BJ (cell line): ENCODE data around the gene RRP9. TPM values are rescaled to one million over a fixed set of nuclear protein-coding genes. Genes with fewer than 3 reads are reported as not detected.
"Not testable (repeated sequence)": the region's sequence is repeated elsewhere in the genome, so short reads cannot be mapped to it uniquely, and the experiment has no call there.

Experiments used
- CTCF ChIA-PET: fragments of 350-600 bp; formaldehyde crosslinking; extraction: SDS; loops from one replicate; lab custom pipeline; 2021; ENCODE audit warnings: antibody characterized with exemption, inconsistent platforms; lab: Yijun Ruan, JAX
- POLR2A ChIA-PET: fragments of 300-600 bp; sonication (Branson Sonifier 250); formaldehyde crosslinking; extraction: SDS; loops from one replicate; lab custom pipeline; 2021; ENCODE audit warnings: antibody characterized with exemption; lab: Charles Lee
- DNase-seq: peaks from one replicate; pipeline ENCODE4 v3.0.0-alpha.2; 2011; ENCODE audit warnings: low read depth
- H3K27me3 ChIP-seq: 2 replicates; pipeline ENCODE4 v1.6.0; 2011; ENCODE audit warnings: low read length; ENCODE audit not compliant: control insufficient read depth, insufficient read depth
- H3K36me3 ChIP-seq: 2 replicates; pipeline ENCODE4 v1.5.1; 2011; ENCODE audit warnings: low read length; ENCODE audit not compliant: control insufficient read depth, insufficient read depth
- H3K4me3 ChIP-seq: 2 replicates; pipeline ENCODE4 v1.5.1; 2011; ENCODE audit warnings: low read depth, mild to moderate bottlenecking, control low read depth, low read length
- CTCF ChIP-seq: IDR thresholded peaks from 2 replicates; pipeline ENCODE4 v1.5.1; 2011; ENCODE audit warnings: low read depth, mild to moderate bottlenecking, control low read depth, inconsistent platforms, low read length, moderate library complexity; ENCODE audit not compliant: insufficient read depth
- polyA plus RNA-seq: library from polyadenylated mRNA; depleted of rRNA; stranded (reverse); fragments of >200 nt; gene quantifications from 2 replicates; pipeline ENCODE4 v1.2.3, GENCODE V29; 2011

The RRP9 gene
- polyA plus RNA-seq, 1 experiment, result 23.4 TPM

GRCh38 chr3:51927061-51927977 lies 14.4 kb downstream of the RRP9 start:
- Histone ChIP-seq H3K27me3 (no peaks in the 10 kb centered on the region), H3K36me3 (no peaks in the 10 kb centered on the region), H3K4me3 (no peak overlapping the region)
- ChIA-PET CTCF (no interaction called here), POLR2A (no interaction called here)
- no peak for DNase-seq
- no peak for TF ChIP-seq CTCF

GRCh38 chr3:51921081-51921578 lies 20.6 kb downstream of the RRP9 start:
- Histone ChIP-seq H3K4me3 (no peak overlapping the region), H3K36me3 (no peaks in the 10 kb centered on the region), H3K27me3 (no peaks in the 10 kb centered on the region)
- DNase-seq, result no peak
- TF ChIP-seq CTCF, result no peak
- ChIA-PET POLR2A (no interaction called here), CTCF (interaction anchor here (1.4 kb wide), 1 partner anchor 20 kb away, joined by 4 read pairs; the partner anchor contains the start of gene RRP9)

GRCh38 chr3:51916418-51916817 lies 25.3 kb downstream of the RRP9 start:
- TF ChIP-seq CTCF, result no peak
- no peak overlapping the region for H3K4me3 ChIP-seq
- no peaks in the 10 kb centered on the region for H3K27me3 ChIP-seq
- no peak for DNase-seq
- H3K36me3 ChIP-seq, result no peaks in the 10 kb centered on the region
- ChIA-PET POLR2A (no interaction called here), CTCF (no interaction called here)

- no peaks in the 10 kb centered on the region for H3K27me3 ChIP-seq
- no peak for TF ChIP-seq CTCF
- H3K4me3 ChIP-seq, result no peak overlapping the region
- ChIA-PET POLR2A (no interaction called here), CTCF (no interaction called here)
- DNase-seq, result no peak
- no peaks in the 10 kb centered on the region for H3K36me3 ChIP-seq
Observed at GRCh38 chr3:51908026-51908425, 33.7 kb downstream of the RRP9 start.

GRCh38 chr3:51904034-51904823 lies 37.5 kb downstream of the RRP9 start:
- POLR2A ChIA-PET, result no interaction called here

GRCh38 chr3:51902361-51902760 lies 39.3 kb downstream of the RRP9 start:
- H3K36me3 ChIP-seq, H3K27me3 ChIP-seq, H3K4me3 ChIP-seq, POLR2A ChIA-PET, DNase-seq, CTCF ChIA-PET: not testable (repeated sequence)

More at GRCh38 chr3:51904034-51904823, 37.5 kb downstream of the RRP9 start:
- Histone ChIP-seq H3K27me3 (peaks cover 2% of the 10 kb centered on the region; the same call in 1 of the 2 replicates), H3K36me3 (no peaks in the 10 kb centered on the region), H3K4me3 (no peak overlapping the region)
- no peak for DNase-seq
- TF ChIP-seq CTCF, result no peak
- CTCF ChIA-PET, result no interaction called here

- H3K4me3 ChIP-seq, DNase-seq, CTCF ChIA-PET: not testable (repeated sequence)
Observed at GRCh38 chr3:51900043-51900442, 41.7 kb downstream of the RRP9 start.

More at GRCh38 chr3:51900043-51900442, 41.7 kb downstream of the RRP9 start:
- H3K36me3 ChIP-seq, H3K27me3 ChIP-seq, POLR2A ChIA-PET: not testable (repeated sequence)
